Activated CD8-positive, alpha-beta memory T cell treated with anti-CD3 and anti-CD28 coated beads, Interleukin-2, amount 50 U/mL, for 1 hour (primary cell): ENCODE data around the gene SLC6A18.
"Not testable (repeated sequence)": the region's sequence is repeated elsewhere in the genome, so short reads cannot be mapped to it uniquely, and the experiment has no call there.

Experiments used
- DNase-seq: peaks from one replicate; pipeline ENCODE4 v3.0.0-alpha.2; 2020; ENCODE audit errors: extremely low read depth

Gene SLC6A18

GRCh38 chr5:1290956-1291355, 65.8 kb downstream of the SLC6A18 start:
- not testable (repeated sequence) for DNase-seq

- no peak for DNase-seq
These were observed 66.5 kb downstream of the SLC6A18 start for GRCh38 chr5:1291611-1292080.

DNA sequence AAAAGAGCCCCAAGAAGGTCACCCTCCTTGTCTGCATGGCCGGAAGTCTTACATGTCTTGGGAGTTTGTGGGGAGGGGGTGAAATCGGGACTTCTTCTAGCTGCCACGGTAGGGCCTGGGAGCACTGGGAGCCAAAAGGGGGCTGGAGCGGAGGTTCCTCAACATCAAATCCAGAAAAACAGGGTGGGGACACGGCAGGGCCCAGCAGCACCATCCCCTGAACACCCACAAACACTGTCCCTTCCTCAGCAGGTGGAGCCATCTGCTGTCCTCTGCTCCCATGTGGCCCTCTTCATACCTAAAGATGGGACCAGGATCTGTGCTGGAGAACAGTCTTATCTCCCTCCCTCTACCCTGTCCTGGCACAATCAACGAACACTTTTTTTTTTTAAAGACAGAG, 67.0 kb downstream of the SLC6A18 start:
- DNase-seq: no peak

- DNase-seq: no peak
These were observed 67.8 kb downstream of the SLC6A18 start for GRCh38 chr5:1292846-1293415.

DNA sequence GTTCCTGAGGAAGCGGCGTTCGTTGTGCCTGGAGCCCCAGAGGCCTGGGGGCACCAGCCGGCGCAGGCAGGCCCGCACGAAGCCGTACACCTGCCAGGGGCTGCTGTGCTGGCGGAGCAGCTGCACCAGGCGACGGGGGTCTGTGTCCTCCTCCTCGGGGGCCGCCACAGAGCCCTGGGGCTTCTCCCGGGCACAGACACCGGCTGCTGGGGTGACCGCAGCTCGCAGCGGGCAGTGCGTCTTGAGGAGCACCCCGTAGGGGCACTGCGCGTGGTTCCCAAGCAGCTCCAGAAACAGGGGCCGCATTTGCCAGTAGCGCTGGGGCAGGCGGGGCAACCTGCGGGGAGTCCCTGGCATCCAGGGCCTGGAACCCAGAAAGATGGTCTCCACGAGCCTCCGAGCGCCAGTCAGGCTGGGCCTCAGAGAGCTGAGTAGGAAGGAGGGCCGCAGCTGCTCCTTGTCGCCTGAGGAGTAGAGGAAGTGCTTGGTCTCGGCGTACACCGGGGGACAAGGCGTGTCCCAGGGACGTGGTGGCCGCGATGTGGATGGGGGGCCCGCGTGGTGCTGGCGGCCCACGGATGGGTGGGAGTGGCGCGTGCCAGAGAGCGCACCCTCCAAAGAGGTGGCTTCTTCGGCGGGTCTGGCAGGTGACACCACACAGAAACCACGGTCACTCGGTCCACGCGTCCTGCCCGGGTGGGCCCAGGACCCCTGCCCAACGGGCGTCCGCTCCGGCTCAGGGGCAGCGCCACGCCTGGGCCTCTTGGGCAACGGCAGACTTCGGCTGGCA, 68.4 kb downstream of the SLC6A18 start:
- no peak for DNase-seq

GRCh38 chr5:1294206-1294834, 69.1 kb downstream of the SLC6A18 start:
- no peak for DNase-seq

- no peak for DNase-seq
These were observed 69.9 kb downstream of the SLC6A18 start, which contains the start of gene TERT for GRCh38 chr5:1294835-1295649. TERT (minus strand) TSS chr5:1295068; CDS start chr5:1294989, 79 bp downstream.

GRCh38 chr5:1295650-1296037, 70.5 kb downstream of the SLC6A18 start:
- no peak for DNase-seq
